Measurements from ENCODE around the gene ADTRP.
A peak's percentile ranks its signal among the peaks of the same experiment; 100 is the strongest.

ADTRP gene

DNA sequence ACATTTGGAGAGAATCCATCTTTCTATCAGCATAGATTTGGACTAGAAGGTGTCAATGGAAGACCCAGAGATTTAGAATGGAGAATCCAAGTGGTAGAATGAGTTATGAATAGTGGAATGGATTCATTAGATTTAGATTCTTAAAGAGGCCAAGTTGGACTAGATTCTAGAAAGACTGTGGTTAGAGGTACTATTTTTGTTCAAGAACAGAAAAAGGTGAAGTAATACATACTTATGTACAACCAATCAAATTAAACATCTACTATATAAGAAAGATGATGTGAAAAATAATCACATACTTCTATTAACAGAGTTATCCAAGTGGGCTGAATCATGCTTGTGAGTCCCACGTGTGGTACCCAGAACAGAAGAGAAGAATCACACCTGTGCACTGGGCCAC lies 33.8 kb upstream of the ADTRP start:
- Histone ChIP-seq H3K27me3 (ENCODE audit: low read depth, low read length) (no peaks in the 10 kb centered on the region), H3K4me3 (ENCODE audit: low read depth in 1 of 2, low read length in 2 of 2) (no peak overlapping the region), H3K36me3 (ENCODE audit: control insufficient read depth in 1 of 2, insufficient read depth in 2 of 2, low read length in 2 of 2) (no peaks in the 10 kb centered on the region), H3K27ac (ENCODE audit: low read length) (no peak overlapping the region), H3K4me1 (ENCODE audit: control insufficient read depth in 1 of 2, insufficient read depth in 2 of 2, low read length in 2 of 2) (peaks cover 16 to 19% of the 10 kb centered on the region in 2 donors), H3K9me3 (ENCODE audit: control insufficient read depth in 1 of 2, low read length in 2 of 2) (no peaks in the 10 kb centered on the region)

DNA sequence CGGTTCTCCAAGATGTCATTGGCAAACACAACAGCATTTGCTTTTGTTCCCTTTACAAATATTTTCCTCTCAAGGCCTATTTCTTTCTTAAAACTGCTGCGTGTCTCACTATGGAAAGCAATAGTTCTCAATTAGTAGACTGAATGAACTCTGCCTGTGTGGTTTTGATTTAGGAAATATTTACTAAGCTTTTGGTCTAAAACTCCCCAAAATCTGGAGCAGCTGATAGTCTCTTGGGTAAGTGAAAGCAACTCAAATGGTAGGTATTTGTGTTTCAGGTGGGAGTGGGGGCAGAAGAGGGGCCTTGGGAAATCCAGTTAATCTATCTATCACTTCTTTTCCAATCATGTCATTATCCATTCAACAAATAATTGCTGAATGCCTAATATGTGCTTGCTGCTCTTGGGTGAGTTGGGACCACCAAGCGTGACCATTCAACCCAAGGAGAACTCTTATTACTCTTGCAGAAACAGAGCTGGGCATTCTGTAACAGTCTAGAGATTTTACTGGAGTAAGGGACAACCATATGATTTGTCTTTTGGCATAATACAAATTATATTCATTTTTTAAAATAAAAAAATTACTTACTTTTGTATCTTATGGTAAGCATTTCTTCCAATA lies 33.2 kb upstream of the ADTRP start:
- H3K27ac ChIP-seq (ENCODE audit: low read length): no peak overlapping the region
- H3K4me3 ChIP-seq (ENCODE audit: low read depth in 1 of 2, low read length in 2 of 2): no peak overlapping the region
- H3K36me3 ChIP-seq (ENCODE audit: control insufficient read depth in 1 of 2, insufficient read depth in 2 of 2, low read length in 2 of 2): no peaks in the 10 kb centered on the region
- H3K4me1 ChIP-seq (ENCODE audit: control insufficient read depth in 1 of 2, insufficient read depth in 2 of 2, low read length in 2 of 2): peaks cover 16 to 19% of the 10 kb centered on the region in 2 donors
- no peaks in the 10 kb centered on the region for H3K9me3 ChIP-seq (ENCODE audit: control insufficient read depth in 1 of 2, low read length in 2 of 2)
- no peaks in the 10 kb centered on the region for H3K27me3 ChIP-seq (ENCODE audit: low read depth, low read length)

DNA sequence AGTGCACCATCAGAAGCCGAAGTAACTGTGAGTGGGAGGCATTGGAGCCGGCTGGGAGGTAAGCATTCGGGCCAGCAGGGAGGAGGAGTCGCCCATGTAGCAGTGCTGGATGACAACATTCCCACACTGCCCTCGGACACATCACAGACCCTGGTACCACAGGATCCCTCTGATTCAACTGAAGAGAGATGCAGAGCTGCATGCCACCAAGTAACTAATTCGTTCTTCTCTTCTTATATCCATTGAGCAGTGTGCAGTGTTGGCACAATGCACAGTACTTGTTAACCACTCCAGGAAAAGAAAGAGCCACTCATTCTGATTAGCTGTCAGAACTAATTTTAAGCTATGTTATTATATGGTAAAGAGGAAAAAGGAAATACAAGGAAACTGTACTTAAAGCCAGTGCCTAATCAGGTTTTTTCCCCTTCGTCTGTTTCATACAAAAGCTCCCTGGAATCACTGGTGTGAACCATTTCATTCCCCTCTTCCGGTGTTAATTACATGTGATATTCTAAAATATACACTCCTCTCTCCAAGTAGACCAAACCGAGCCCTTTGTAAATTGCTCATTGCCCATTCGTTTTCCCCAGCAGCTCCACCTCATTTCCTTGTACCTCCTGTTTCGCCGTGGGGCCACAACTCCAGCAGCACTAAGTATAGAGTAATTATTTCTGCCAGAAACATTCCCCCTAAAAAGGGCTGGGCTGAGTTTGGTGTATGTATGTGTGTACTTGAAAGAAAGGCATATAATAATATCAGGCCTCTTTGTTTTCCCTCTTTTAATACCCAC lies 32.4 kb upstream of the ADTRP start:
- Histone ChIP-seq H3K4me3 (ENCODE audit: low read depth in 1 of 2, low read length in 2 of 2) (no peak overlapping the region), H3K9me3 (ENCODE audit: control insufficient read depth in 1 of 2, low read length in 2 of 2) (no peaks in the 10 kb centered on the region), H3K36me3 (ENCODE audit: control insufficient read depth in 1 of 2, insufficient read depth in 2 of 2, low read length in 2 of 2) (no peaks in the 10 kb centered on the region), H3K27me3 (ENCODE audit: low read depth, low read length) (no peaks in the 10 kb centered on the region), H3K27ac (ENCODE audit: low read length) (no peak overlapping the region), H3K4me1 (ENCODE audit: control insufficient read depth in 1 of 2, insufficient read depth in 2 of 2, low read length in 2 of 2) (peaks cover 16 to 19% of the 10 kb centered on the region in 2 donors)

DNA sequence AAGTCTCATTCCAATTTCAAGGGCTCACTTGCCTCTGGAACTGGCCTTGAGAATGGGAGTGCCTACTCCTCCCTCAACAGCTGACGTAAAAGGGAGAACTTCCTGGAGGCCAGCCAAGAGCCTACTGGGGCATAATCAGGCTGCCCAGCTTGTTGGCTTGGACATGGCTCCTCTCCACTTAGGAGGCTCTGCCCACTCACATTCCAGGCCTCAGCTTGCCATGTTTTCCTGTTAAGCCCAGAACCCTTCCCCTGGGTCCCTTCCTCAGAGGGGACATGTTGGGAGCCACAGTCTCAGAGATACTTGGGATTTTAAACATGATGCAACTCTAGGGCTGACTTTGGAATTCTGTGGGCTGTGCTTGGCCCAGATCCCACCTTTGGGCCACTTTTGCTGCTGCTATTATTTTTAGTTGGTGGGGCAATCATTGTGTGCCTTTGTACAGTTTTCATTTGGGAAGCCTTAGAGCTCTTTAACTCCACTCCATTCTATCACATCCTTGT lies 31.5 kb upstream of the ADTRP start:
- H3K27ac ChIP-seq (ENCODE audit: low read length): peak overlapping the region; percentile 26
- no peaks in the 10 kb centered on the region for H3K36me3 ChIP-seq (ENCODE audit: control insufficient read depth in 1 of 2, insufficient read depth in 2 of 2, low read length in 2 of 2)
- no peak overlapping the region for H3K4me3 ChIP-seq (ENCODE audit: low read depth in 1 of 2, low read length in 2 of 2)
- H3K27me3 ChIP-seq (ENCODE audit: low read depth, low read length): no peaks in the 10 kb centered on the region
- peaks cover 16 to 19% of the 10 kb centered on the region in 2 donors for H3K4me1 ChIP-seq (ENCODE audit: control insufficient read depth in 1 of 2, insufficient read depth in 2 of 2, low read length in 2 of 2)
- H3K9me3 ChIP-seq (ENCODE audit: control insufficient read depth in 1 of 2, low read length in 2 of 2): no peaks in the 10 kb centered on the region

DNA sequence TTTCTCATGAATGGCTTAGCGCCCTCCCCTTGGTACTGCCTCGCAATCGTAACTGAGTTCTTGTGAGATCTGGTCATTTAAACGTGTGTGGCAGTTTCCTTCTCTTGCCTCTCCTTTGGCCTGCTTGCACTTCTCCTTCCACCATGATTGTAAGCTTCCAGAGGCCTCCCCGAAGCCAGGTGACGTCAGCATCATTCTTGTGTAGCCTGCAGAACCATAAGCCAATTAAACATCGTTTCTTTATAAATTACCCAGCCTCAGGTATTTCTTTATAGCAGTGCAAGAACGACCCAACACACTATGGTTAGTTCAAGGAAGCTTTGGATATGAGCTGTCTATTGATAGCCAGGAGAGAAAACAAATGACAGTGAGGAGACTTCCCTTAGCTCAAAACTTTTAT lies 29.5 kb upstream of the ADTRP start:
- no peak overlapping the region for H3K27ac ChIP-seq (ENCODE audit: low read length)
- peaks cover 16 to 19% of the 10 kb centered on the region in 2 donors for H3K4me1 ChIP-seq (ENCODE audit: control insufficient read depth in 1 of 2, insufficient read depth in 2 of 2, low read length in 2 of 2)
- H3K27me3 ChIP-seq (ENCODE audit: low read depth, low read length): no peaks in the 10 kb centered on the region
- no peaks in the 10 kb centered on the region for H3K36me3 ChIP-seq (ENCODE audit: control insufficient read depth in 1 of 2, insufficient read depth in 2 of 2, low read length in 2 of 2)
- H3K4me3 ChIP-seq (ENCODE audit: low read depth in 1 of 2, low read length in 2 of 2): no peak overlapping the region
- no peaks in the 10 kb centered on the region for H3K9me3 ChIP-seq (ENCODE audit: control insufficient read depth in 1 of 2, low read length in 2 of 2)

DNA sequence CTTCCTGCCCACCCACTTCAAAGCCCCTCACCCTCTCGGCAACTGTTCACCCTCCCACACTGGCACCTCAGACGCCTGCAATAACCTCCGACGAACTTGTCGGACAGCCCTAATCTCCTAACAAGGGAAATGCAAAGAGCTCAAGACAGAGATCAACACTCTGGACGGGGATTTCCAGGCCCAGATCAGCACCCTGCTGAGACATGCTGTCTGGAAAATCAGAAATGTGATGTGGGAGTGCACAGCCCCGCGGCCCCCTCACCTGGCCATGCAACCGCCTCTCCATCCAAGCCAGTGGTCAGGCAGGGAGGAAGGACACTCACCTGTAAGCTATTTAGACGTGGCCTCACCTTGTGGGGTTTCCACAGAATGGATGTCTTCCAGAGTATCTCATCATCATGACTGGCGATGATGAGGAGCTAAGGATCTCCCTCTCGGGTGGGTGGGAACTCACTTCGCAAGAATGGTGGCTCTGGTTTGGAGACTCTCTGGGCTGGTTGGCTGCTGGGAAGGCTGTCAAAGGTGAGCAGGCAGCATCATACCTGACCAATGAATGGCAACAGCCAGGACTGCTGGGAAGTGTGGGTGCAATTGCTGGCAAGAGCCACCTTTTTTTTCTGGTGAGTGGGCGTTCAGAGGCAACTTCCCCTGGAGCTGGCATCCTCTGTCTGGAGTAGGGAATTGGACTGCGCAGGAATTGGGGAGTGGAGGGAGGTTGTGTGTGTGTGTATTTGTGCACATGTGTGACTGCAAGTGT lies 28.1 kb upstream of the ADTRP start:
- Histone ChIP-seq H3K4me1 (ENCODE audit: control insufficient read depth in 1 of 2, insufficient read depth in 2 of 2, low read length in 2 of 2) (peaks cover 16 to 19% of the 10 kb centered on the region in 2 donors), H3K9me3 (ENCODE audit: control insufficient read depth in 1 of 2, low read length in 2 of 2) (no peaks in the 10 kb centered on the region), H3K4me3 (ENCODE audit: low read depth in 1 of 2, low read length in 2 of 2) (no peak overlapping the region), H3K27ac (ENCODE audit: low read length) (no peak overlapping the region), H3K27me3 (ENCODE audit: low read depth, low read length) (no peaks in the 10 kb centered on the region), H3K36me3 (ENCODE audit: control insufficient read depth in 1 of 2, insufficient read depth in 2 of 2, low read length in 2 of 2) (no peaks in the 10 kb centered on the region)

DNA sequence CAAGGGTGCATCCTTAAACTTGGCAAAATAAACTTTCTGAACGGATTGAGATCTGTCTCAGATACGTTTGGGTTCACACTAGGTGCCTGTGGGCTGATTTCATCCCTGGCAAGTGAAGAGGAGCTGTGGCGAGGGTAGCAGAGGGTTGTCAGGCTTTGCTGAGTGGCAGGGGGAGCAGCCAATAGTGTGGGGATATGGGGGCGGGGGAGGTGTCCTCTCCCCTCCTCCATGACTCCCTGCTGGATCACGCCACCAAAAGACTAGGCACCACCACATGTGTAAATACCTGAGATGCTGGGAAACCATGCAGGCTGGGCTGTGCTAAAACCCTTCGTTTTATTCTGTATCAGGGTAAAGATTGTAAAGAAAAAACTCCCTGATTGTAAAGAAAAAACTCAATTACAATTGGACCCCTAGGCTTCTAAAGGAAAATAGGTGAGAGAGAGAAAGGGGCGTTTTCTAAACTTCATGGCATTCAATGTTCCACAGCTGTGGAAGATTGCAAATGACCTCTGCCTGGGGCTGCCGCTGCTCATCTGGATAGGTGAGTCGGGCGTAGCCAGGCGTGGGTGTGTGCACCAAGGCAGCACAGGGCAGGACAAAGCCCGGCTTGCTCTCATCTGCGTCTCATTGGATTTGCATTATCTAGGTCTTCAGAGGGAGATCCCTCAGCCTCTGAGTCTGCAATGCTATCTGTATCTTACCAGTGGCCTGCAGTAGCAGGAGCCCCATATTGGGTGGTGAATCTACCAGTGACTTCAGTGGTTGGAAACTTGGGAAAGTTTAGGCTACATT lies 26.9 kb upstream of the ADTRP start:
- Histone ChIP-seq H3K27ac (ENCODE audit: low read length) (no peak overlapping the region), H3K4me1 (ENCODE audit: control insufficient read depth in 1 of 2, insufficient read depth in 2 of 2, low read length in 2 of 2) (peaks cover 12 to 14% of the 10 kb centered on the region in 2 donors), H3K36me3 (ENCODE audit: control insufficient read depth in 1 of 2, insufficient read depth in 2 of 2, low read length in 2 of 2) (no peaks in the 10 kb centered on the region), H3K4me3 (ENCODE audit: low read depth in 1 of 2, low read length in 2 of 2) (no peak overlapping the region), H3K27me3 (ENCODE audit: low read depth, low read length) (no peaks in the 10 kb centered on the region), H3K9me3 (ENCODE audit: control insufficient read depth in 1 of 2, low read length in 2 of 2) (no peaks in the 10 kb centered on the region)

DNA sequence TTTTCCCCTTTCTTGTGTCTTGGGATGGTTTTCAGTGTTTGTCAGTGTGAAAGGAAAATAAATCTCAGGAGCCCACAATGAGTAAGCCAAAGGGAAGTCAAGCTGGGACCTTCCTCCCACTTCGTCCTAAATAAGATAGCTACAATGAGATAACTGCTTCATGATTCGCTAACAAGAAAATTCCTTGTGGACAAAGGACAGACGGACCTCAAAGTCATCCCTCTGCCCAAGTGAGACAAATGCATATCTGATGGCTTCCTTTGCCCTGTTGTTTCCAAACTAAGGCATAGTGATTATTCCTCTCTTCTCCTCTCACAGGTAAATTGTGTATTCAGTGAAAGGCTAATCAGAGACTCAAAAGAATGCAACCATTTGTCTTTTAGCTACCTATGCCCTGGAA lies 26.1 kb upstream of the ADTRP start:
- no peaks in the 10 kb centered on the region for H3K36me3 ChIP-seq (ENCODE audit: control insufficient read depth in 1 of 2, insufficient read depth in 2 of 2, low read length in 2 of 2)
- H3K4me1 ChIP-seq (ENCODE audit: control insufficient read depth in 1 of 2, insufficient read depth in 2 of 2, low read length in 2 of 2): peaks cover 4 to 7% of the 10 kb centered on the region in 2 donors
- H3K27ac ChIP-seq (ENCODE audit: low read length): no peak overlapping the region
- no peaks in the 10 kb centered on the region for H3K9me3 ChIP-seq (ENCODE audit: control insufficient read depth in 1 of 2, low read length in 2 of 2)
- no peak overlapping the region for H3K4me3 ChIP-seq (ENCODE audit: low read depth in 1 of 2, low read length in 2 of 2)
- no peaks in the 10 kb centered on the region for H3K27me3 ChIP-seq (ENCODE audit: low read depth, low read length)

DNA sequence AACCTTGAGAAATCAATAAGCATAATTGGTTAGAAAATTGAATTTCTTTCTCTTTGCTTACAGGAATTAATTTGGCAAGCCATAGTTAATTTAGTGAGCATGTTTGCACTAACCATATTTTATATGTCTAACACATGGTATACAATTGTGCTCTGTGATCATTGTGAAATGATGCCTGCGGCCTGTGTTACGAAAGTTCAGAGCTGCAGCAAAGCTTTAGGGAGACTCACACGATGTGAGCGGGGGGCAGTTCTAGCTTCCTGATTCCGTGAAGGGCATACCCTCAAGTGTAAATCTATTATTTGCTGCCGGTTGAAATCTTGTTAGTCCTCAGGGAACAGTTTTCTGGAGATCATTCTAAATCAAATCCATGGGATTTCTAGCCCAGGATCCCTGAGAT lies 25.5 kb upstream of the ADTRP start:
- Histone ChIP-seq H3K36me3 (ENCODE audit: control insufficient read depth in 1 of 2, insufficient read depth in 2 of 2, low read length in 2 of 2) (no peaks in the 10 kb centered on the region), H3K4me1 (ENCODE audit: control insufficient read depth in 1 of 2, insufficient read depth in 2 of 2, low read length in 2 of 2) (peaks cover 0 to 2% of the 10 kb centered on the region in 2 donors), H3K27ac (ENCODE audit: low read length) (no peak overlapping the region), H3K4me3 (ENCODE audit: low read depth in 1 of 2, low read length in 2 of 2) (no peak overlapping the region), H3K9me3 (ENCODE audit: control insufficient read depth in 1 of 2, low read length in 2 of 2) (no peaks in the 10 kb centered on the region), H3K27me3 (ENCODE audit: low read depth, low read length) (no peaks in the 10 kb centered on the region)

DNA sequence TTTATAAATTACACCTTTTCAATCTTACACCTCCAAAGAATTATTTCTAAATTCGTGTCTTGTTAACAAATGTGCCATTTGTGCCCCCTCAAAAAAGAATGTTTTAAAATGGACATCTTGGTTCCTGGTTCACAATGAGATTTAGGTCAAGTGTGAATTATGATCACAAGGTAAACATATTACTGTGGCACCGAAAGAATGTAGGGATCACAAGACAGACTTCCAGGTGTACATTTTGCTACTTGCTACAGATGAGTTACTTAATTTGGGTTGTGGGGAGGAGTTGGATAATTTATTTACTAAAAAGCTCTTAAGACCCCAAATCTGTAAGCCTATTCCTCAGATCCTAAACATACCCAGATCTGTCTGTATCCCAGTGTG lies 25.0 kb upstream of the ADTRP start:
- Histone ChIP-seq H3K27me3 (ENCODE audit: low read depth, low read length) (no peaks in the 10 kb centered on the region), H3K9me3 (ENCODE audit: control insufficient read depth in 1 of 2, low read length in 2 of 2) (no peaks in the 10 kb centered on the region), H3K4me1 (ENCODE audit: control insufficient read depth in 1 of 2, insufficient read depth in 2 of 2, low read length in 2 of 2) (no peaks in the 10 kb centered on the region), H3K27ac (ENCODE audit: low read length) (no peak overlapping the region), H3K36me3 (ENCODE audit: control insufficient read depth in 1 of 2, insufficient read depth in 2 of 2, low read length in 2 of 2) (no peaks in the 10 kb centered on the region), H3K4me3 (ENCODE audit: low read depth in 1 of 2, low read length in 2 of 2) (no peak overlapping the region)
